ENCODE measurements around the gene ECHS1. TPM values are rescaled to one million over a fixed set of nuclear protein-coding genes. Genes with fewer than 3 reads are reported as not detected.
"Not testable (repeated sequence)": the region's sequence is repeated elsewhere in the genome, so short reads cannot be mapped to it uniquely, and the experiment has no call there.

The ECHS1 gene
- total RNA-seq, 1 donor from 2014 or later: 37.7 TPM

DNA sequence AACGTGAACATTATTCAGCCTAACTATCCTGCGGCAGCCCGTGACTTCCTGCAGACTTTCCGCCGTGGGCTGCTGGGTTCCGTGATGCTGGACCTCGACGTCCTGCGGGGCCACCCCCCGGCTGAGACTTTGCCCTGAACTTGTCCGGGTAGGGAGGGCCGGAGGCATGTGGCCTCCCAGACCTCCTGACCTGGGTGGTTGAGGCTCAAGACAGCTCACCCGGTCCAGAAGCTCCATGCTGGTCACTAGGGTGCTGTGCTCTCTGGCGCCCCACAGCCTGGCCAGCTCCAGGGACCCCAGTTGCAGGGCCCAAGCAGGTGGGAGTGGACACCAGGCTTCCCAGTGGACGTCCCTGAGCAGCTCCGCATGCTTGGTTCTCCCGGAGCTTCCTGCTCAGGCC, 46.9 kb upstream of the ECHS1 start:
- DNase-seq (no peak), ATAC-seq (ENCODE audit: low read depth) (no peak)
- Mint-ChIP-seq H3K4me3 (no peak overlapping the region), H3K27ac (no peak overlapping the region), H3K27me3 (no peaks in the 10 kb centered on the region), H3K9me3 (no peaks in the 10 kb centered on the region), H3K36me3 (ENCODE audit: low read depth) (peaks cover 40% of the 10 kb centered on the region), H3K4me1 (peaks cover 3% of the 10 kb centered on the region)
- ChIA-PET CTCF (no interaction called here), POLR2A (no interaction called here)
- intact Hi-C loops (cut with micrococcal nuclease): no loop called here
- TF ChIP-seq, protein P1, sequence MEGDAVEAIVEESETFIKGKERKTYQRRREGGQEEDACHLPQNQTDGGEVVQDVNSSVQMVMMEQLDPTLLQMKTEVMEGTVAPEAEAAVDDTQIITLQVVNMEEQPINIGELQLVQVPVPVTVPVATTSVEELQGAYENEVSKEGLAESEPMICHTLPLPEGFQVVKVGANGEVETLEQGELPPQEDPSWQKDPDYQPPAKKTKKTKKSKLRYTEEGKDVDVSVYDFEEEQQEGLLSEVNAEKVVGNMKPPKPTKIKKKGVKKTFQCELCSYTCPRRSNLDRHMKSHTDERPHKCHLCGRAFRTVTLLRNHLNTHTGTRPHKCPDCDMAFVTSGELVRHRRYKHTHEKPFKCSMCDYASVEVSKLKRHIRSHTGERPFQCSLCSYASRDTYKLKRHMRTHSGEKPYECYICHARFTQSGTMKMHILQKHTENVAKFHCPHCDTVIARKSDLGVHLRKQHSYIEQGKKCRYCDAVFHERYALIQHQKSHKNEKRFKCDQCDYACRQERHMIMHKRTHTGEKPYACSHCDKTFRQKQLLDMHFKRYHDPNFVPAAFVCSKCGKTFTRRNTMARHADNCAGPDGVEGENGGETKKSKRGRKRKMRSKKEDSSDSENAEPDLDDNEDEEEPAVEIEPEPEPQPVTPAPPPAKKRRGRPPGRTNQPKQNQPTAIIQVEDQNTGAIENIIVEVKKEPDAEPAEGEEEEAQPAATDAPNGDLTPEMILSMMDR (IDR thresholded peaks at IDR 0.05): no peak

DNA sequence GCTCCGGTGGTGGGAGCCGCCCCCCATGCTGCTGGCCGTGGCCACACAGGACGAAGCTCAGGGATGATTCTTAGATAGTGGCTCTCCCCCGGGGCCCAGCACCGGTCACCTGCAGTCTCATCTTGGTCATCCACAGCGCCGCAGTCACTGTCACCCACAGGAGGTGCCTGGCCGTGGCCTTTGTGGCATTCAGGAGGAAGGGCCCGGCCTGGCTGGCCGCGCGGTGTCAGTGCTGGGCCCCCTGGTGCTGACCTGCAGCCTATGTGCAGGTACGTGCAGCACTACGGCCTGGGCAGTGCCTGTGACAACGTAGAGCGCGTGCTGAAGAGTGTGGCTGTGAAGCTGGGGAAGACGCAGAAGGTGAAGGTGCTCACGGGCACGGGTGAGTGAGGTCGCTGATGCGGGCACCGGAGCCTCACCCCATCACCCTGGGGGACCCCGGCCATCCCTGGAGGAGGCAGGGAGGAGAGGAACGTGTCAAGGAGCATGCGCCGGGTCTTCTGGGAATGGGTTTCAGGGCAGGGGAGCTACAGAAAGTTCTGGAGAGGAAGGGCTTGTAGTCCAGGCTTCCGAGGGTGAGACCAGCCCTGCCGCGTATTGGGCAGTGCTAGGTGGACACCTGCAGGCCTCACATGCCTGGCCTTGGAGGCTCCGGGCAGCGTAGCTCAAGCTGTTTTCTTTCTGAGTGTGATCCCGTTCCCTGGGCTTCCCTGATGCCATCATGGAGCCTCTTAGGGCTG, 46.2 kb upstream of the ECHS1 start:
- DNase-seq: no peak
- intact Hi-C loops (cut with micrococcal nuclease): no loop called here
- Mint-ChIP-seq H3K4me1 (peaks cover 3% of the 10 kb centered on the region), H3K27me3 (no peaks in the 10 kb centered on the region), H3K9me3 (no peaks in the 10 kb centered on the region), H3K27ac (no peak overlapping the region), H3K4me3 (no peak overlapping the region), H3K36me3 (ENCODE audit: low read depth) (peaks cover 44% of the 10 kb centered on the region)
- TF ChIP-seq, protein P1 (IDR thresholded peaks at IDR 0.05): no peak
- ATAC-seq (ENCODE audit: low read depth): no peak
- ChIA-PET CTCF (no interaction called here), POLR2A (no interaction called here)

GRCh38 chr10:133418289-133418993, 45.3 kb upstream of the ECHS1 start:
- DNase-seq (no peak), ATAC-seq (ENCODE audit: low read depth) (no peak)
- H3K27ac Mint-ChIP-seq: no peak overlapping the region
- H3K9me3 Mint-ChIP-seq: peaks cover 1% of the 10 kb centered on the region
- ChIA-PET CTCF (interaction anchor here (1.3 kb wide), 1 partner anchor 19 kb away, joined by 5 read pairs; no protein-coding TSS in a partner anchor), POLR2A (no interaction called here)
- no peaks in the 10 kb centered on the region for H3K27me3 Mint-ChIP-seq
- TF ChIP-seq, protein P1 (IDR thresholded peaks at IDR 0.05): no peak
- H3K4me1 Mint-ChIP-seq: peaks cover under 1% of the 10 kb centered on the region
- intact Hi-C loops (cut with micrococcal nuclease): no loop called here
- H3K4me3 Mint-ChIP-seq: no peak overlapping the region
- peaks cover 47% of the 10 kb centered on the region for H3K36me3 Mint-ChIP-seq (ENCODE audit: low read depth)

GRCh38 chr10:133415752-133416151, 42.6 kb upstream of the ECHS1 start:
- TF ChIP-seq, protein P1 (IDR thresholded peaks at IDR 0.05): no peak
- no peak for DNase-seq
- POLR2A ChIA-PET: no interaction called here
- CTCF ChIA-PET: no interaction called here
- Mint-ChIP-seq H3K27ac (no peak overlapping the region), H3K27me3 (no peaks in the 10 kb centered on the region), H3K4me3 (no peak overlapping the region), H3K9me3 (peaks cover 19% of the 10 kb centered on the region), H3K36me3 (ENCODE audit: low read depth) (peaks cover 73% of the 10 kb centered on the region), H3K4me1 (peaks cover 2% of the 10 kb centered on the region)
- intact Hi-C loops (cut with micrococcal nuclease): no loop called here
- no peak for ATAC-seq (ENCODE audit: low read depth)

- H3K27ac Mint-ChIP-seq: not testable (repeated sequence)
Observed at GRCh38 chr10:133414401-133414800, 41.2 kb upstream of the ECHS1 start.

More at GRCh38 chr10:133414401-133414800, 41.2 kb upstream of the ECHS1 start:
- DNase-seq; H3K27me3 Mint-ChIP-seq; H3K4me3 Mint-ChIP-seq; CTCF ChIA-PET; intact Hi-C loops (cut with micrococcal nuclease); POLR2A ChIA-PET; ATAC-seq (ENCODE audit: low read depth); H3K4me1 Mint-ChIP-seq: not testable (repeated sequence)
- Mint-ChIP-seq H3K36me3 (ENCODE audit: low read depth) (peaks cover 73% of the 10 kb centered on the region), H3K9me3 (peaks cover 19% of the 10 kb centered on the region)
